Neural progenitor cell (in vitro differentiated cells): ENCODE data around the gene RTN4. TPM values are rescaled to one million over a fixed set of nuclear protein-coding genes. Genes with fewer than 3 reads are reported as not detected.
A peak's percentile ranks its signal among the peaks of the same experiment; 100 is the strongest.

Experiments used
- DNase-seq: peaks from one replicate; pipeline ENCODE4 v3.0.0-alpha.2; 2016; ENCODE audit warnings: low spot score
- H2AFZ ChIP-seq: fragments of 200-600 bp; sonication (generic); replicated peaks from 2 replicates; pipeline ENCODE4 v1.6.1; 2016; ENCODE audit warnings: antibody characterized with exemption
- H3F3A ChIP-seq: fragments of 200-600 bp; sonication (generic); 2 replicates; pipeline ENCODE4 v1.6.1; 2016; ENCODE audit warnings: antibody characterized with exemption, low read depth
- H3K27ac ChIP-seq: fragments of 200-600 bp; sonication (generic); 2 replicates; pipeline ENCODE4 v1.5.1; 2016; ENCODE audit warnings: mild to moderate bottlenecking
- H3K27me3 ChIP-seq: fragments of 200-600 bp; sonication (generic); 2 replicates; pipeline ENCODE4 v1.6.1; 2016; ENCODE audit warnings: mild to moderate bottlenecking, moderate library complexity
- H3K36me3 ChIP-seq: fragments of 200-600 bp; sonication (generic); 2 replicates; pipeline ENCODE4 v1.5.1; 2016
- H3K4me1 ChIP-seq: fragments of 200-600 bp; sonication (generic); 2 replicates; pipeline ENCODE4 v1.6.1; 2016; ENCODE audit warnings: mixed run types
- H3K4me2 ChIP-seq: fragments of 200-600 bp; sonication (generic); 2 replicates; pipeline ENCODE4 v1.6.1; 2016
- H3K4me3 ChIP-seq: fragments of 200-600 bp; sonication (generic); 2 replicates; pipeline ENCODE4 v1.5.1; 2016
- H3K79me2 ChIP-seq: fragments of 200-600 bp; sonication (generic); 2 replicates; pipeline ENCODE4 v1.6.1; 2016; ENCODE audit warnings: low read depth
- H3K9ac ChIP-seq: fragments of 200-600 bp; sonication (generic); 2 replicates; pipeline ENCODE4 v1.6.1; 2016
- H3K9me3 ChIP-seq: fragments of 200-600 bp; sonication (generic); 2 replicates; pipeline ENCODE4 v1.5.1; 2016; ENCODE audit warnings: low read depth
- H4K20me1 ChIP-seq: fragments of 200-600 bp; sonication (generic); 2 replicates; pipeline ENCODE4 v1.6.1; 2016; ENCODE audit warnings: low read depth
- H3K27ac Mint-ChIP-seq: 3 replicates; pipeline ENCODE4 v1.8.0; 2021; ENCODE audit warnings: mixed read lengths
- H3K27me3 Mint-ChIP-seq: 2 replicates; pipeline ENCODE4 v1.8.0; 2022; ENCODE audit warnings: low read depth, mild to moderate bottlenecking, inconsistent platforms, moderate library complexity, mixed read lengths; ENCODE audit not compliant: insufficient read depth
- H3K36me3 Mint-ChIP-seq: 3 replicates; pipeline ENCODE4 v1.8.0; 2021; ENCODE audit warnings: mixed read lengths
- H3K4me1 Mint-ChIP-seq: 3 replicates; pipeline ENCODE4 v1.8.0; 2021; ENCODE audit warnings: mixed read lengths
- H3K4me3 Mint-ChIP-seq: 3 replicates; pipeline ENCODE4 v1.8.0; 2021; ENCODE audit warnings: mild to moderate bottlenecking, moderate library complexity, mixed read lengths
- H3K9me3 Mint-ChIP-seq: 3 replicates; pipeline ENCODE4 v1.8.0; 2020; ENCODE audit warnings: mixed read lengths
- EZH2 ChIP-seq: fragments of 200-600 bp; sonication (generic); IDR thresholded peaks from 2 replicates; pipeline ENCODE4 v1.6.1; 2017; ENCODE audit warnings: antibody characterized with exemption, mild to moderate bottlenecking, moderate library complexity
- EZH2phosphoT487 ChIP-seq: fragments of 200-600 bp; sonication (generic); IDR thresholded peaks from 2 replicates; pipeline ENCODE4 v1.6.1; 2017; ENCODE audit warnings: antibody characterized with exemption
- total RNA-seq: library from RNA; depleted of rRNA; stranded (reverse); fragments of >200 nt; gene quantifications from 2 replicates; pipeline ENCODE4 v1.2.3, GENCODE V29; 2015; ENCODE audit warnings: low replicate concordance
- TF ChIP-seq, protein P1 (sequence below): fragments of 200-600 bp; sonication (generic); IDR thresholded peaks from 2 replicates; pipeline ENCODE4 v1.5.1; 2017; ENCODE audit warnings: antibody characterized with exemption, mild to moderate bottlenecking

RTN4 gene
- total RNA-seq, 1 donor from 2014 or later: 157 TPM

DNA sequence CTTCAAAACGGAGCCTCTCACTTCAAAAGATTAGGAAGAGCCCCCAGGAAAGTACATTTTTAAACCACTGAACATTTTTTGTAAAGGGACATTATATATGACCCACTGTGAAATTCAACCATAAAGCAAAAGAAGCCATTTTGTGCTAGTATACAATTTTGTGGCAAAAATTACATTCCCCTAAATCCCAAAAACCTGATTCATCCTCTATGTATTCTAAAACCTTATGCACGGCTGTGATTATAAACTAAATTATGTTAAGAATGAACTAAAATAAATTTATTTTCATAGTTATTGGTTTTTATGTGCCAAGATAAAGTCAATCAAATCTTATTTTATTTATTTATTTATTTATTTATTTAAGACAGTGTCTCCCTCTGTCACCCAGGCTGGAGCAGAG is 48.5 kb downstream of the RTN4 start:
- TF ChIP-seq, protein P1, sequence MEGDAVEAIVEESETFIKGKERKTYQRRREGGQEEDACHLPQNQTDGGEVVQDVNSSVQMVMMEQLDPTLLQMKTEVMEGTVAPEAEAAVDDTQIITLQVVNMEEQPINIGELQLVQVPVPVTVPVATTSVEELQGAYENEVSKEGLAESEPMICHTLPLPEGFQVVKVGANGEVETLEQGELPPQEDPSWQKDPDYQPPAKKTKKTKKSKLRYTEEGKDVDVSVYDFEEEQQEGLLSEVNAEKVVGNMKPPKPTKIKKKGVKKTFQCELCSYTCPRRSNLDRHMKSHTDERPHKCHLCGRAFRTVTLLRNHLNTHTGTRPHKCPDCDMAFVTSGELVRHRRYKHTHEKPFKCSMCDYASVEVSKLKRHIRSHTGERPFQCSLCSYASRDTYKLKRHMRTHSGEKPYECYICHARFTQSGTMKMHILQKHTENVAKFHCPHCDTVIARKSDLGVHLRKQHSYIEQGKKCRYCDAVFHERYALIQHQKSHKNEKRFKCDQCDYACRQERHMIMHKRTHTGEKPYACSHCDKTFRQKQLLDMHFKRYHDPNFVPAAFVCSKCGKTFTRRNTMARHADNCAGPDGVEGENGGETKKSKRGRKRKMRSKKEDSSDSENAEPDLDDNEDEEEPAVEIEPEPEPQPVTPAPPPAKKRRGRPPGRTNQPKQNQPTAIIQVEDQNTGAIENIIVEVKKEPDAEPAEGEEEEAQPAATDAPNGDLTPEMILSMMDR: no peak
- TF ChIP-seq EZH2phosphoT487 (no peak), EZH2 (no peak)
- H3K4me1 Mint-ChIP-seq: peaks cover 12% of the 10 kb centered on the region

GRCh38 chr2:55000341-55000740 is 49.9 kb downstream of the RTN4 start:
- no peak for DNase-seq
- peaks cover 100% of the 10 kb centered on the region for H3K79me2 ChIP-seq
- TF ChIP-seq EZH2 (no peak), EZH2phosphoT487 (no peak)
- TF ChIP-seq, protein P1: no peak
- H3K4me1 ChIP-seq: peaks cover 13% of the 10 kb centered on the region
- no peaks in the 10 kb centered on the region for H3K9me3 ChIP-seq
- no peak overlapping the region for H3K4me2 ChIP-seq
- no peaks in the 10 kb centered on the region for H3K9me3 Mint-ChIP-seq
- no peak overlapping the region for H3K27ac ChIP-seq
- H3K27me3 Mint-ChIP-seq: no peaks in the 10 kb centered on the region
- no peak overlapping the region for H3K27ac Mint-ChIP-seq
- no peaks in the 10 kb centered on the region for H3K36me3 ChIP-seq
- H3F3A ChIP-seq: no peaks in the 10 kb centered on the region
- H3K4me1 Mint-ChIP-seq: peaks cover 12% of the 10 kb centered on the region
- no peak overlapping the region for H3K4me3 Mint-ChIP-seq
- peaks cover 53% of the 10 kb centered on the region for H4K20me1 ChIP-seq
- no peak overlapping the region for H2AFZ ChIP-seq
- no peak overlapping the region for H3K9ac ChIP-seq
- H3K36me3 Mint-ChIP-seq: peaks cover 10% of the 10 kb centered on the region
- H3K27me3 ChIP-seq: no peaks in the 10 kb centered on the region
- H3K4me3 ChIP-seq: no peak overlapping the region

More for the DNA sequence above, 48.5 kb downstream of the RTN4 start:
- Mint-ChIP-seq H3K36me3 (peaks cover 1% of the 10 kb centered on the region), H3K4me3 (no peak overlapping the region), H3K27me3 (no peaks in the 10 kb centered on the region), H3K27ac (no peak overlapping the region), H3K9me3 (no peaks in the 10 kb centered on the region)
- H4K20me1 ChIP-seq: peaks cover 49% of the 10 kb centered on the region
- H3K27ac ChIP-seq: peak overlapping the region; percentile 14
- no peaks in the 10 kb centered on the region for H3K36me3 ChIP-seq
- H3F3A ChIP-seq: no peaks in the 10 kb centered on the region
- H3K4me3 ChIP-seq: no peak overlapping the region
- no peak overlapping the region for H3K4me2 ChIP-seq
- no peak overlapping the region for H2AFZ ChIP-seq
- H3K4me1 ChIP-seq: peaks cover 13% of the 10 kb centered on the region
- no peaks in the 10 kb centered on the region for H3K27me3 ChIP-seq
- no peak for DNase-seq
- no peak overlapping the region for H3K9ac ChIP-seq
- peaks cover 100% of the 10 kb centered on the region for H3K79me2 ChIP-seq
- no peaks in the 10 kb centered on the region for H3K9me3 ChIP-seq

DNA sequence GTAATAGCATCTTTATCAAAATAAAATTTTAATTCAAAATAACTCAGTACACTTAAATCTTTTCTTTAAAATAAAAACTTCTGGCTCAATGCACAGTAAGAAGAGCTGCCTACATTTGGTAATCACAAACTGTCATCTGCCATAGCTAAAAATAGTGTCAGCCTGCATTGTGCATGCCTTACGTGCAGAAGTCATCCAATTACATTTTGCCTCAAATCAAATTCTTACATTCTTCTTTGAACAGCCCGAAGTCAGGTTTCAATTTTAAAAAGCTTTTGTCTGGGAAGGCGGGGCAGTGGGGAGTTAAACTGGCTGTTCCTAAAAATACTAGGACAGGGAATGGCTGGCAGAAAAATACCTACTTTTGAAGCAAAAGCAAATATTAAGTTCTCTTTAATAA is 51.1 kb downstream of the RTN4 start:
- Mint-ChIP-seq H3K27me3 (no peaks in the 10 kb centered on the region), H3K9me3 (peaks cover 3% of the 10 kb centered on the region), H3K27ac (no peak overlapping the region), H3K4me1 (peaks cover 12% of the 10 kb centered on the region), H3K36me3 (peaks cover 13% of the 10 kb centered on the region), H3K4me3 (no peak overlapping the region)
- Histone ChIP-seq H3K27ac (no peak overlapping the region), H3K4me3 (no peak overlapping the region), H3K9ac (no peak overlapping the region), H3K4me2 (no peak overlapping the region), H2AFZ (no peak overlapping the region), H3K4me1 (peaks cover 7% of the 10 kb centered on the region), H3K27me3 (no peaks in the 10 kb centered on the region), H3K9me3 (no peaks in the 10 kb centered on the region), H3K36me3 (no peaks in the 10 kb centered on the region), H3F3A (no peaks in the 10 kb centered on the region), H4K20me1 (peaks cover 49% of the 10 kb centered on the region), H3K79me2 (peaks cover 100% of the 10 kb centered on the region)
- DNase-seq: no peak
- TF ChIP-seq EZH2: no peak
- TF ChIP-seq, protein P1: no peak
- TF ChIP-seq EZH2phosphoT487: no peak
